ENCODE results near the gene ENTPD5. TPM values are rescaled to one million over a fixed set of nuclear protein-coding genes. Genes with fewer than 3 reads are reported as not detected.
"Not testable (repeated sequence)": the region's sequence is repeated elsewhere in the genome, so short reads cannot be mapped to it uniquely, and the experiment has no call there.

ENTPD5 gene
- total RNA-seq, 1 donor from 2014 or later: 22.2 TPM

DNA sequence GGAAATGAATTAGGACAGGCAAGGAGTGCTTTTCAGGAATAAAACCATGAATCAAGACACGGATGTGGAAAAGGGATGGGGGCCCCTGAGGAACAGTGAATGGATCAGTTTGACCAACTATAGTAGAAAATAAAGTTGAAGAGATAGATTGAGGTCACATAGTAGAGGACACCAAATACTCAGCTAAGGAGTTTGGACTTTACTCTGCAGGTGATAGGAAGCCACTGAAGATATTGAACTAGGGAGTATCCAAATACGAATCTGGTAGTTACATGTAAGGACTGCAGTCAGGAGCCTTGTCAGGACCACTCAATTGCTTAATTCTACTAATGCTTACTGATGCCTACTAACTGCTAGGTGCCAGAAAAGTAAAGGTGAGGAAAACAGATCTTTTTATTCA is 20.4 kb downstream of the ENTPD5 start:
- peaks cover 17% of the 10 kb centered on the region for H3K4me1 Mint-ChIP-seq (ENCODE audit: unreplicated experiment)
- H3K4me3 Mint-ChIP-seq: no peak overlapping the region
- no peak for DNase-seq (ENCODE audit: extremely low spot score, unreplicated experiment)
- peak overlapping the region; percentile 87 for H3K27ac Mint-ChIP-seq
- peaks cover 16% of the 10 kb centered on the region for H3K36me3 Mint-ChIP-seq
- TF ChIP-seq, protein P1, sequence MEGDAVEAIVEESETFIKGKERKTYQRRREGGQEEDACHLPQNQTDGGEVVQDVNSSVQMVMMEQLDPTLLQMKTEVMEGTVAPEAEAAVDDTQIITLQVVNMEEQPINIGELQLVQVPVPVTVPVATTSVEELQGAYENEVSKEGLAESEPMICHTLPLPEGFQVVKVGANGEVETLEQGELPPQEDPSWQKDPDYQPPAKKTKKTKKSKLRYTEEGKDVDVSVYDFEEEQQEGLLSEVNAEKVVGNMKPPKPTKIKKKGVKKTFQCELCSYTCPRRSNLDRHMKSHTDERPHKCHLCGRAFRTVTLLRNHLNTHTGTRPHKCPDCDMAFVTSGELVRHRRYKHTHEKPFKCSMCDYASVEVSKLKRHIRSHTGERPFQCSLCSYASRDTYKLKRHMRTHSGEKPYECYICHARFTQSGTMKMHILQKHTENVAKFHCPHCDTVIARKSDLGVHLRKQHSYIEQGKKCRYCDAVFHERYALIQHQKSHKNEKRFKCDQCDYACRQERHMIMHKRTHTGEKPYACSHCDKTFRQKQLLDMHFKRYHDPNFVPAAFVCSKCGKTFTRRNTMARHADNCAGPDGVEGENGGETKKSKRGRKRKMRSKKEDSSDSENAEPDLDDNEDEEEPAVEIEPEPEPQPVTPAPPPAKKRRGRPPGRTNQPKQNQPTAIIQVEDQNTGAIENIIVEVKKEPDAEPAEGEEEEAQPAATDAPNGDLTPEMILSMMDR (conservative IDR thresholded peaks at IDR 0.05): no peak
- H3K9me3 Mint-ChIP-seq: no peaks in the 10 kb centered on the region
- H3K27me3 Mint-ChIP-seq: no peaks in the 10 kb centered on the region

DNA sequence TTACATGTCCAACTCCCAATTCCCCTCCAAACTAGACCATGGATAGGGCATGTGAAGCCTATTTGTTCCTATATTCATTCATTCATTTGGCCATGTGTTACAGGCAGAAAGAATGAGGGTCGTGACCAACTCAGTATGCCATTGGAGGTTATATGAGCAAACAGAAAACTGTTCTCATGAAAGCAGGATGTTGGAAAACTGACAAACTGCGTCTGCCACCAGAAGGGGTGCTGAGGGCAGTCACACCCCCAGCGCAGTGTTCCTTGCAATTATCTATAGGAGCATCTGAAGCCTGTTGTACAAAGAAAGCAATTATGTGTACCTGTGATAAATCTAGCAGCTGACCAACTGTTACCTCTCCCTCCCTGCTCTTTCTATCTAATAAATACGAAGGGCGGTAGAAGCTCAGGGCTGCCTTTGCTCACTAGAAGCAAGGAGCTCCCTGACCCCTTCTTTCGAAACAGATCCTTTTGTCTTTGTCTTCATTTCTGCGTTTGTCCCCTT is 21.1 kb downstream of the ENTPD5 start:
- Mint-ChIP-seq H3K9me3 (no peaks in the 10 kb centered on the region), H3K27ac (peak overlapping the region; percentile 87), H3K4me1 (ENCODE audit: unreplicated experiment) (peaks cover 17% of the 10 kb centered on the region), H3K36me3 (peaks cover 10% of the 10 kb centered on the region), H3K4me3 (no peak overlapping the region), H3K27me3 (no peaks in the 10 kb centered on the region)
- no peak for DNase-seq (ENCODE audit: extremely low spot score, unreplicated experiment)
- TF ChIP-seq, protein P1 (conservative IDR thresholded peaks at IDR 0.05): no peak

DNA sequence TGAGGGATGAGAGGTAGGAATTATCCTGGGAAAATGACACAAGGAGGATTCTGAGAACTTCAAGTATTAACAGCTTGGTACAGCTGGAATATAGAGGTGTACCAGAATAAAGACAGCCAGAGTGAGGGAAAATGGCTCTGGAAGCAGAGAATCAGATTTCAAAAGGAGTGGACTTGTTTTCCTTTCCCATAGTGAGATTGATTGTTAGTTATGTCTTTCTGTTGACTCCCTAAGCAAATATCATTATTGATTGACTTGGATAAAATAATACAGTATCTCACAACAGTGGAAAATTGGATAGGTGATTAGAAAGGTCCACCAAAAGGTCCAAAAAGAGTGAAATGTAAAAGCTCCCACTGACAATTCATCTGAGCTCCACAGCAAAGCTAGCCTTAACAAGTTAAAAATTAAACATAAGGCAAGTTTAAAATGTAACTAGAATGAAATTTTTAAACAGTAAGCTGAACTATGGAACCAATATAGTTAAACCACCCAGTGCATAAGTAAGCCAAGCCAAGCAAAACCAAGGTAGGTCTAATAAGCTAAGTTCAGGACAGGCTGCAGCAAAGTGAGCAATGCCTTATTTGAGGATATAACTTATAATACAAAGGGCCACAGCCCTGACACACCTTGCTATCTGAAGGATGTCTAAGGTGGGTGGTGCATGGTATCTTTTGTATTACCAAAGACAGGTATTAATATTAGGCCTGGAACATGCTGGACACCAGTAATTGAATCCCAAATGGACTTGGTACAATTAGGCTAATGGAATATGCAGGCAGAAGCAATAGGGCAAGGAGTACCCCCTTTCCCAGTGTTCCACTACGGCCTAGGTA is 21.8 kb downstream of the ENTPD5 start:
- TF ChIP-seq, protein P1 (conservative IDR thresholded peaks at IDR 0.05): no peak
- Mint-ChIP-seq H3K27ac (peak overlapping the region; percentile 87), H3K27me3 (no peaks in the 10 kb centered on the region), H3K36me3 (peaks cover 6% of the 10 kb centered on the region), H3K9me3 (no peaks in the 10 kb centered on the region), H3K4me3 (peak overlapping the region; percentile 22), H3K4me1 (ENCODE audit: unreplicated experiment) (peaks cover 17% of the 10 kb centered on the region)
- no peak for DNase-seq (ENCODE audit: extremely low spot score, unreplicated experiment)

DNA sequence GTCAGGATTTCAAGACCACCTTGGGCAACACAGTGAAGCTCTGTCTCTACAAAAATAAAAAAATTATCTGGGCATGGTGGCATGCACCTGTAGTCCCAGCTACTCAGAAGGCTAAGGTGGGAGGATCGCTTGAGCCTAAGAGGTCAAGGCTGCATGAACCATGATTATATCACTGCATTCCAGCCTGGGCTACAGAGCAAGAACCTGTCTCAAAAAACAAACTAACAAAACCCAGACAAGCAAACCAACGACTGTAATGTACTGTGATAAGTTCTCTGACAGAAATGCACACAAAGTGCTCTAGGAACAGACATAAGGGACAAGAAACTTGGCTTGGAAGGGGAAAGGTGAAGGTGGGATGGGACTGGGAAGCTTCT is 22.4 kb downstream of the ENTPD5 start:
- TF ChIP-seq, protein P1 (conservative IDR thresholded peaks at IDR 0.05): no peak

DNA sequence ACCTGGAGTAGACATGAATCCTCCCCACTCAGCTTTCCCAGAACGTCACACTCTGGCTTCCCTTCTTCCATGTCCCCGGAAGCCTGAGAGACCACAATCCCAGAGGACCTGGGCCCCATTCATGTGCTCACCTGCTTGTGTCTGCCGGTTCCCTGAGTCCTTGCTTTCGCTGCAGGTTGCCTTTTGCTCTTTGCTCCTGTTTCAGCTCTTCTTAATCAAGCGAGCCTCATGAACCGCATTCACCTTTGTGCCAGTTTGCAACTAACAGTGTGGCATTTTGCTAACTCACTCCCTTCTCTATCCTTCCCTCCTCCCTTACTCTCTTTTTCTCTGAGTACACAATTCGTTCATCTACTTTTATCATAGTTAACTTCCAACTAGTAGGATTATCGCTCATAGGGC is 23.1 kb downstream of the ENTPD5 start:
- H3K4me1 Mint-ChIP-seq (ENCODE audit: unreplicated experiment): peaks cover 17% of the 10 kb centered on the region
- DNase-seq (ENCODE audit: extremely low spot score, unreplicated experiment): no peak
- H3K4me3 Mint-ChIP-seq: peak overlapping the region; percentile 66
- TF ChIP-seq, protein P1 (conservative IDR thresholded peaks at IDR 0.05): no peak
- H3K27ac Mint-ChIP-seq: peak overlapping the region; percentile 87
- no peaks in the 10 kb centered on the region for H3K27me3 Mint-ChIP-seq
- H3K9me3 Mint-ChIP-seq: no peaks in the 10 kb centered on the region
- peaks cover 6% of the 10 kb centered on the region for H3K36me3 Mint-ChIP-seq

More for the DNA sequence above, 22.4 kb downstream of the ENTPD5 start:
- Mint-ChIP-seq H3K9me3 (no peaks in the 10 kb centered on the region), H3K4me1 (ENCODE audit: unreplicated experiment) (peaks cover 17% of the 10 kb centered on the region), H3K27ac (peak overlapping the region; percentile 87), H3K36me3 (peaks cover 6% of the 10 kb centered on the region), H3K27me3 (no peaks in the 10 kb centered on the region), H3K4me3 (peak overlapping the region; percentile 22)
- DNase-seq (ENCODE audit: extremely low spot score, unreplicated experiment): no peak

DNA sequence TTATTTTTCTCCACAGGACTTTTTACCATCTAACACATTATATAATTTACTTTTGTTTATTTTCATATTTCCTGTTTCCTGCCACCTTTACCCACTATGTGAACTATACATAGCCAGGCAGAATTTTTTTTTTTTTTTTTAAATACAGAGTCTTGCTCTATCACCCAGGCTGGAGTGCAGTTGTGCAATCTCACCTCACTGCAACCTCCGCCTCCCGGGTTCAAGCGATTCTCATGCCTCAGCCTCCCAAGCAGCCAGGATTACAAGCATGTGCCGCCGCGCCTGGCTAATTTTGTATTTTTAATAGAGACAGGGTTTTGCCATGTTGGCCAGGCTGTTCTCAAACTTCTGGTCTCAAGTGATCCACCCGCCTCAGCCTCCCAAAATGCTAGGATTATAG is 24.2 kb downstream of the ENTPD5 start:
- H3K9me3 Mint-ChIP-seq; H3K36me3 Mint-ChIP-seq; DNase-seq (ENCODE audit: extremely low spot score, unreplicated experiment); H3K27me3 Mint-ChIP-seq; H3K4me3 Mint-ChIP-seq; H3K27ac Mint-ChIP-seq: not testable (repeated sequence)
- H3K4me1 Mint-ChIP-seq (ENCODE audit: unreplicated experiment): peaks cover 17% of the 10 kb centered on the region

All from type B pancreatic cell (in vitro differentiated cells).